ENCODE data around the gene H2BK1. TPM values are rescaled to one million over a fixed set of nuclear protein-coding genes. Genes with fewer than 3 reads are reported as not detected.

Gene H2BK1
- total and polyA plus RNA-seq, 11 donors: not detected

DNA sequence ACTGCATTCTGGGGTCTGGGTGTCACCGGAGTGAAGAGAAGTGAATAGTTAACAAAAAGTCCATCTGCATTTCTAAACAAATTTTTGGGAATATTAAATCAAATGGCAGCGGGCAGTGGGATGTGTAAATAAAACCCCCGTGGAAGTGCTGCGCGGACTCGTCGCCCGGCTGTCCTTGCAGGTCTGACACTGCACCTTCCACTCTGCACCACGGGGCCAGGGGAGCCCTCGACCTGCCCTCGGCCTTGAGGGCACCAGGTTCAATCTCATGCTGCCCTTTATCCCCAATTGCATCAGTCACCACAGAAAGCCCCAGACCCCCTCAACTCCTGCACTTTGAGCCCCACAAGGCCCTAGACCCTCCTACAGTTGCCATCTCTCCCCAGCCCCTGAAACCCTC lies 44.6 kb upstream of the H2BK1 start:
- DNase-seq (peak in 1 of 5 donors; percentile 30), ATAC-seq (no peak)
- peaks cover 0 to 25% (median 0%) of the 10 kb centered on the region in 9 donors for H3K27me3 ChIP-seq
- peak overlapping the region in 5 of 12 donors; percentile 35 to 99 (median 38) for H3K27ac ChIP-seq
- intact Hi-C loops (cut with DNase I): no loop called here
- no peak overlapping the region for H3K4me3 ChIP-seq
- no peaks in the 10 kb centered on the region for H3K9me3 ChIP-seq
- 88 to 90% (median 89%) methylated on average over 11 of the region's 11 CpGs for WGBS, 4 donors
- H3K4me1 ChIP-seq: peaks cover 0 to 48% (median 25%) of the 10 kb centered on the region in 12 donors
- TF ChIP-seq POLR2A (IDR thresholded peaks at IDR 0.05) (no peak), CTCF (IDR thresholded peaks at IDR 0.05) (no peak)
- no peaks in the 10 kb centered on the region for H3K36me3 ChIP-seq

DNA sequence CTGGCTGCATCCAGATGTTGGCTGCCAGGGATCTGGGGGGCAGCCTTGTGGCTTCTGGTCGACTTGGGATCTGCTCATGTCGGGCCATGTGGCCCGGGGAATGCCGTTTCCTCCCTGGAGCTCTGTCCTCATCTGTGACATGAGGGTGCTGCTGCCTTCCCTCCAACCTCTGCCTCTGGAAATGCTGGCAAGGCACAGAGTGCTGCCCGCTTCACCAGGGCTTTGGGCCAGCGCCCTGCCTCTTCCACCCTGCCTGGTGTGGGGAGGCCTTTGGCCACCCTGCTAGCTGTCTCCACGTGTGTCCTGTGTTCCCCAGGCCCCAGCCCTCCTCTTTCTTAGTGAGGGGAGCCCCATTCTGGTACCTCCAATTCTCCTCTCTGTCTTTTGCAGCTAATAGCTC lies 44.0 kb upstream of the H2BK1 start:
- peak in 2 of 5 donors; percentile 54 to 69 for DNase-seq

DNA sequence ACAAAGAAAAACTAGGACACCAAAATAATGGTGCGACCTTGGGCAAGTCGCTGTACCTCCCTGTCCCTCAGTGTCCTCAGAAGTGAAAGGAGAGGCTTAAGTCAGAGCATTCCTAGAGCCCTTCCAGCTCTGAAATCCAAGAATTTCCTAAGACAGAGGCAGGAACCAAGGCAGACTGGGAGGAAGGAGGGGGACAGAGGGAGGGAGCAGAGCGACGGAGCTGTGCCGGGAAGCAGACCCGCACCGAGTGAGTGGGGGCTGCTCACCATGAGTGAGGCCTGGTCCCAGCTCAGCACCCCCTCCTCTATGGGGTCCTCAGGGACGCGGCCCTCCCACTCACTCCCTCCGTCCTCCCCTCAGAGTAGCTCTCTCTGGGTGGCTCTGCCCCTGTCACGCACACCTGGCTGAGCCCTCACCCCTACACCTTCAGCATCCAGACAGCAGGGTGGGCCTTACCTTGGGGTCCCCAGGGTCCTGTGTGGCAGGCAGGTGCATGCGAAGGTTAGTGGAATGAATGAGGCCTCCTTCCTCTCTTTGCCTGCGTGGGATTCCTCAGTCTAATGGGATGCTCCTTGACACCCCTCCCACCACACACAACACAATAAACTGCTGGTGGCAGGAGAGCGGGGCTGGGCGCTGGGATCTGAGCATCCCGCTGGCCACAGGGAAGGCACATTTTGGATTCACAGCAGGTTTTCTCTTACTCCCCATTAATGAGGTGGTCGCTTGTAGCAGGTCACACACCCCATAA lies 42.8 kb upstream of the H2BK1 start:
- Histone ChIP-seq H3K9me3 (no peaks in the 10 kb centered on the region), H3K27me3 (peaks cover 0 to 28% (median 0%) of the 10 kb centered on the region in 9 donors), H3K27ac (peak overlapping the region in 9 of 12 donors; percentile 95 to 100 (median 98)), H3K36me3 (no peaks in the 10 kb centered on the region), H3K4me1 (peaks cover 0 to 63% (median 35%) of the 10 kb centered on the region in 12 donors), H3K4me3 (peak overlapping the region in 7 of 12 donors; percentile 65 to 88 (median 76))
- DNase-seq (peak in 1 of 5 donors; percentile 34), ATAC-seq (no peak)
- WGBS, 4 donors: 53 to 68% (median 63%) methylated on average over 15 to 17 of the region's 17 CpGs
- TF ChIP-seq CTCF (IDR thresholded peaks at IDR 0.05): no peak
- TF ChIP-seq POLR2A (IDR thresholded peaks at IDR 0.05): no peak
- intact Hi-C loops (cut with DNase I): no loop called here

More for the DNA sequence above, 44.0 kb upstream of the H2BK1 start:
- Histone ChIP-seq H3K4me3 (no peak overlapping the region), H3K27me3 (peaks cover 0 to 25% (median 0%) of the 10 kb centered on the region in 9 donors), H3K27ac (peak overlapping the region in 7 of 12 donors; percentile 5 to 99 (median 38)), H3K4me1 (peaks cover 0 to 53% (median 30%) of the 10 kb centered on the region in 12 donors), H3K9me3 (no peaks in the 10 kb centered on the region), H3K36me3 (no peaks in the 10 kb centered on the region)
- intact Hi-C loops (cut with DNase I): no loop called here
- ATAC-seq: peak; percentile 11 to 47 (median 31)
- WGBS, 4 donors: 43 to 57% (median 51%) methylated on average over 3 to 7 of the region's 7 CpGs
- no peak for TF ChIP-seq CTCF (IDR thresholded peaks at IDR 0.05)
- no peak for TF ChIP-seq POLR2A (IDR thresholded peaks at IDR 0.05)

GRCh38 chr7:151252561-151252835 lies 42.2 kb upstream of the H2BK1 start:
- DNase-seq: peak in 1 of 5 donors; percentile 56
- 14 to 29% (median 23%) methylated on average over 9 of the region's 9 CpGs for WGBS, 4 donors
- intact Hi-C loops (cut with DNase I): no loop called here
- H3K27ac ChIP-seq: peak overlapping the region; percentile 88 to 100 (median 97)
- H3K4me3 ChIP-seq: peak overlapping the region; percentile 32 to 88 (median 73)
- no peak for TF ChIP-seq CTCF (IDR thresholded peaks at IDR 0.05)
- no peak for TF ChIP-seq POLR2A (IDR thresholded peaks at IDR 0.05)
- peaks cover 0 to 32% (median 0%) of the 10 kb centered on the region in 9 donors for H3K27me3 ChIP-seq
- ATAC-seq: no peak
- H3K9me3 ChIP-seq: no peaks in the 10 kb centered on the region
- no peaks in the 10 kb centered on the region for H3K36me3 ChIP-seq
- peaks cover 0 to 69% (median 40%) of the 10 kb centered on the region in 12 donors for H3K4me1 ChIP-seq

Measured in heart left ventricle (tissue), 16 donors.